ENCODE results near the gene PARM1.

- TF ChIP-seq CTCF (IDR thresholded peaks at IDR 0.05; ENCODE audit: low read length), result no peak
- no peak for TF ChIP-seq EZH2 (optimal IDR thresholded peaks at IDR 0.05; ENCODE audit: low read depth, low read length)
Measured at GRCh38 chr4:75037252-75037651, 104.3 kb downstream of the PARM1 start.

Data from MM.1S (cell line).